Retinal pigment epithelial cell (primary cell): Measurements from ENCODE around the gene BIK.

ENCODE experiments used
- DNase-seq: peaks from one replicate; pipeline ENCODE4 v3.0.0-alpha.2; 2010; ENCODE audit warnings: low read depth
- H3K4me3 ChIP-seq: 2 replicates; pipeline ENCODE4 v1.5.1; 2011; ENCODE audit warnings: mild to moderate bottlenecking, low read length, control low read depth, moderate library complexity
- CTCF ChIP-seq: conservative IDR thresholded peaks from 2 replicates; pipeline ENCODE4 v1.5.1; 2011; ENCODE audit warnings: low read depth, low read length, control low read depth, inconsistent platforms

Gene BIK

GRCh38 chr22:43128928-43129424 lies 18.4 kb downstream of the BIK start:
- no peak overlapping the region for H3K4me3 ChIP-seq
- TF ChIP-seq CTCF, result no peak
- DNase-seq, result no peak

DNA sequence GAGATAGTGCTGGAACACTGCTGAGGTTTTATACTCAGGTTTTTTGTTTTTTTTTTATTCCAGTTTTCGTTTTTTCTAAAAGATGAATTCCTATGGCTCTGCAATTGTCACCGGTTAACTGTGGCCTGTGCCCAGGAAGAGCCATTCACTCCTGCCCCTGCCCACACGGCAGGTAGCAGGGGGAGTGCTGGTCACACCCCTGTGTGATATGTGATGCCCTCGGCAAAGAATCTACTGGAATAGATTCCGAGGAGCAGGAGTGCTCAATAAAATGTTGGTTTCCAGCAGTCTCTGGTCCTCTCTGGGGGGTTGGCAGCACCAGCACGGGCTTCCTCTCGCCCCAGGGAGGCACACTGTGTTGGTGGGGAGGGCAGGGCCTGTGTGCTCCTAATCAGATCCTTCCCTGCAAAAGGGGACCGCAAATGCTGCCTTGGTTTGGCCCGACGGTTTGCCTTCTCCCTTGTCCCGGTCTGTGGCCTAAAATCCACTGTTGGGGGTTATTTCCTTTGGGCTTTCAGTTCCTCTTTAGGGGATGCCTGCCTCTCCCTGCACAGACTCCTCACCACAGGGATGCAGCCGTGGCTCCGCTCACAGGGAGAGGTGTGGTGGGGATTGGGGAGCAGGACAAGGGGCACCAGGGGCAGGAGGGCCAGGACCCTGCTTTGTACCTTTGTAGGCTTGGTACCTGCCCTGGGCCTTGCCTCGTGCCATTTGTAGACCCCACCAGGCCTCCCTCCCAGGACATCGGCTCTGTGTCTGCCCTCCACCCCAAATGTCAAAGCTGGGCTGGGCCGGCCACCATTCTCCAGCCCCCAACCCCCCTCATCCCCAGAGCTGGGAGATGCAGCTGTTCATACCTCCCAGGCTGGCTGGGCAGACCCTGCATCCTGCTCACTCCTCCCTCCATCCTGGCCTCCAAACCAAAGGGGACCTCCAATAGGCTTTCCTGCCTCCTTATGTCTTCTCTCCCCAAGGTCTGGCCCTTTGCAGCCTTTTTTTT lies 19.2 kb downstream of the BIK start:
- no peak for TF ChIP-seq CTCF
- no peak overlapping the region for H3K4me3 ChIP-seq
- DNase-seq, result no peak

- no peak for TF ChIP-seq CTCF
- no peak for DNase-seq
- H3K4me3 ChIP-seq, result no peak overlapping the region
Measured at GRCh38 chr22:43131773-43132501, 21.4 kb downstream of the BIK start.

- H3K4me3 ChIP-seq, result no peak overlapping the region
- no peak for TF ChIP-seq CTCF
- no peak for DNase-seq
Measured at GRCh38 chr22:43133401-43133800, 22.9 kb downstream of the BIK start.

- no peak overlapping the region for H3K4me3 ChIP-seq
- TF ChIP-seq CTCF, result no peak
- DNase-seq, result no peak
Measured at GRCh38 chr22:43134553-43134952, 24.0 kb downstream of the BIK start.

DNA sequence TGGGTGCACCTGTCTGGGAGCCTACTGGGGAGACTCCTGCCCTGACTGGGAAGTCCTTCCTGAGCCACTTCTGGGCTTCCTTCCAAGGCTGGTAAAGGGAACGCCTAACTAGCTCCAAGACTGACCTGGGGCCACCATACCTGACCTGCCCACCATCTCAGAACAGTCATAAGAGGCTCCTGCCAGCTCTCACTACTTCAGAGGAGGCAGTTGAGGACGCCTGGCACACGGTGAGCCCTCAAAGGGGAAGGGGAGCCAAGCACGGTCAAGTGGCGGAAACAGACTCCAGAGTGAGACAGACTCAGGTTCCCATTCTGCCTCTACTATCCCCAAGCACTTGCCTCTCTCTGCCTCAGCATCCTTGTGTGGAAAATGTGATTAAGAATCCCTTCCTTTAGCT lies 25.0 kb downstream of the BIK start:
- DNase-seq, result no peak
- H3K4me3 ChIP-seq, result no peak overlapping the region
- TF ChIP-seq CTCF, result no peak
